Endothelial cell (in vitro differentiated cells): ENCODE results near the gene KCNS1. TPM values are rescaled to one million over a fixed set of nuclear protein-coding genes. Genes with fewer than 3 reads are reported as not detected.
A peak's percentile ranks its signal among the peaks of the same experiment; 100 is the strongest.

Experiments
- DNase-seq: peaks from one replicate; pipeline ENCODE4 v3.0.0; 2021; ENCODE audit warnings: low spot score
- H3K27ac Mint-ChIP-seq: one replicate; pipeline ENCODE4 v1.8.0; 2021; ENCODE audit warnings: mixed read lengths, inconsistent platforms; ENCODE audit not compliant: unreplicated experiment
- H3K27me3 Mint-ChIP-seq: one replicate; pipeline ENCODE4 v1.8.0; 2021; ENCODE audit warnings: mild to moderate bottlenecking, moderate library complexity, mixed read lengths, inconsistent platforms; ENCODE audit not compliant: unreplicated experiment
- H3K36me3 Mint-ChIP-seq: one replicate; pipeline ENCODE4 v1.8.0; 2021; ENCODE audit warnings: mild to moderate bottlenecking, low read depth, mixed read lengths, inconsistent platforms; ENCODE audit not compliant: unreplicated experiment
- H3K4me1 Mint-ChIP-seq: one replicate; pipeline ENCODE4 v1.8.0; 2021; ENCODE audit warnings: mild to moderate bottlenecking, mixed read lengths, inconsistent platforms; ENCODE audit not compliant: unreplicated experiment
- H3K4me3 Mint-ChIP-seq: one replicate; pipeline ENCODE4 v1.8.0; 2021; ENCODE audit warnings: mild to moderate bottlenecking, mixed read lengths, inconsistent platforms; ENCODE audit not compliant: unreplicated experiment
- H3K9me3 Mint-ChIP-seq: one replicate; pipeline ENCODE4 v1.8.0; 2021; ENCODE audit warnings: mixed read lengths, inconsistent platforms; ENCODE audit not compliant: unreplicated experiment
- total RNA-seq: library from RNA; stranded (reverse); fragmentation: NEBNext Ultra II Directional; extraction: Animal tissue kit (Norgen Biotek cat#: 25700); gene quantifications from one replicate; pipeline ENCODE4 v1.2.1, GENCODE V29; 2021; ENCODE audit not compliant: unreplicated experiment
- TF ChIP-seq, protein P1 (sequence below): fragments of 200-600 bp; sonication (generic); IDR thresholded peaks from one replicate; pipeline ENCODE4 v1.5.0; 2021; ENCODE audit warnings: antibody characterized with exemption; ENCODE audit not compliant: unreplicated experiment

Gene KCNS1
- total RNA-seq, 1 donor from 2014 or later = 0.10 TPM

DNA sequence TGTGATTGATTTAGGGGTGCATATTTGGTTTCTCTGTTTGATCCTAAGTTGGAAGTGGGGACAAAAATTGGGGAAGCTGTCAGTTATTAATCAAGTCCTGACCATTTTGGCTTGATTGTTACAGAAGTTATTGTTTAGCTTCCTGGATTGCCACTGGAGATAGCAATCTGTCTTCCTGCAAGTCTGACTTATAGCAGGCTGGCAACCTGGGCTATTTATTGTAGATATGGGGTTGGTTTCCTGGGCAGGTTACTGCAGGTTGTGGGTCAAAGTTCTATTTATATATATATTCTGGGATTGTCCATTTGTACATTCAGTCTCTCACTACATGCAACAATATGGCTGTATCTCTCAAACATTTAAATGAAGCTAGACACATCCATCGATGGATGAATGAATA is 17.8 kb downstream of the KCNS1 start:
- TF ChIP-seq, protein P1, sequence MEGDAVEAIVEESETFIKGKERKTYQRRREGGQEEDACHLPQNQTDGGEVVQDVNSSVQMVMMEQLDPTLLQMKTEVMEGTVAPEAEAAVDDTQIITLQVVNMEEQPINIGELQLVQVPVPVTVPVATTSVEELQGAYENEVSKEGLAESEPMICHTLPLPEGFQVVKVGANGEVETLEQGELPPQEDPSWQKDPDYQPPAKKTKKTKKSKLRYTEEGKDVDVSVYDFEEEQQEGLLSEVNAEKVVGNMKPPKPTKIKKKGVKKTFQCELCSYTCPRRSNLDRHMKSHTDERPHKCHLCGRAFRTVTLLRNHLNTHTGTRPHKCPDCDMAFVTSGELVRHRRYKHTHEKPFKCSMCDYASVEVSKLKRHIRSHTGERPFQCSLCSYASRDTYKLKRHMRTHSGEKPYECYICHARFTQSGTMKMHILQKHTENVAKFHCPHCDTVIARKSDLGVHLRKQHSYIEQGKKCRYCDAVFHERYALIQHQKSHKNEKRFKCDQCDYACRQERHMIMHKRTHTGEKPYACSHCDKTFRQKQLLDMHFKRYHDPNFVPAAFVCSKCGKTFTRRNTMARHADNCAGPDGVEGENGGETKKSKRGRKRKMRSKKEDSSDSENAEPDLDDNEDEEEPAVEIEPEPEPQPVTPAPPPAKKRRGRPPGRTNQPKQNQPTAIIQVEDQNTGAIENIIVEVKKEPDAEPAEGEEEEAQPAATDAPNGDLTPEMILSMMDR = no peak
- Mint-ChIP-seq H3K36me3 (peaks cover 21% of the 10 kb centered on the region), H3K4me3 (no peak overlapping the region), H3K27me3 (peaks cover 7% of the 10 kb centered on the region), H3K9me3 (peaks cover 9% of the 10 kb centered on the region), H3K4me1 (peaks cover 8% of the 10 kb centered on the region), H3K27ac (no peak overlapping the region)
- DNase-seq = no peak

DNA sequence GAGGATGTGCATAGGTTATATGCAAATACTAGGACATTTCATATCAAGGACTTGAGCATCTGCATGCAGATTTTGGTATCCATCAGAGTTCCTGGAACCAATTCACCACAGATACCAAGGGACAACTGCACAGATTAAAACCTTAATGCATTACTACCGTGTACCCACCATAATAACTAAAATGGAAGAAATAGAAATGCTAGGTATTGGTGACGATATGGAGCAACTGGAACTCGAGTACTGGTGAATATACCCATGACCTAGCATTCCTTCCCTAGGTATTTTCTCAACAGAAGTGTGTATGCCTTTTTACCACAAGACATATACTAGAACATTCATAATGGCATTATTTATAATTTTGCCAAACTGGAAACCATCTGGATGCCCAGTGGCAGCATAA is 18.5 kb downstream of the KCNS1 start:
- Mint-ChIP-seq H3K36me3 (peaks cover 21% of the 10 kb centered on the region), H3K27me3 (peaks cover 5% of the 10 kb centered on the region), H3K4me3 (no peak overlapping the region), H3K4me1 (peaks cover 8% of the 10 kb centered on the region), H3K27ac (no peak overlapping the region), H3K9me3 (peaks cover 9% of the 10 kb centered on the region)
- TF ChIP-seq, protein P1 = no peak
- DNase-seq = no peak

DNA sequence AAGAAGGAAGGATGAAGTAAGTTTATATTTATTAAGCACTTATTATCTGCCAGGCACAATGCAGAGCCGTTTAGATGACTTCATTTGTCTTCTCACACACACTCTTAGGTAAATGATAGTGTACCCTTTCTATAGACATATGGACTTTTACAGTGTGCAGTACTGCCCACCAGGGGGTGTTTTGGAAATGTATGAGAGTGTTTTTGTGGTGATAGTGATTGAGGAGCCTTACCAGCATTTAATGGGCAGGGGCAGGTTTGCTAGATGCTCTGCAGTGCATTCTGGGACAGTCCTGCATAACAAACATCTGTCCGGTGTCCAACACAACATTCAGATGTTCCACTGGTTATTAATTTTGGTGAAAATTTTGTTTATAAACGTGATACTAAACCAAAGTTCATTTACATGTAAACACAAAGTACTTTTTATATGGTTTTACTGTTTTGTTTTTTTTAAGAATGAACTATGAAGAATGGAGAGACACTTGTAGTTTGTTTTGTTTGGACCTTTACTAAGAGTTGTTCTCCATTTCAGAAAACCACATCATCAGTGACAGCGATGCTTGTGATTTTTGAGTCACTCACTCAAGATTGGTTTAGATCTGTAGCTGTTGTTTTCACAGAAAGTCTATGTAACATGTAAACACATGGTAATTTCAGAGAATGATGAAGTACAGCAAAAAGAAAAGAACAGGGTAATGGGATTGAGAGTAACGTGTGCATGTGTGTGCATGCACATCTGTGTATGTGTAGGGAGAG is 19.9 kb downstream of the KCNS1 start:
- peaks cover 19% of the 10 kb centered on the region for H3K36me3 Mint-ChIP-seq

DNA sequence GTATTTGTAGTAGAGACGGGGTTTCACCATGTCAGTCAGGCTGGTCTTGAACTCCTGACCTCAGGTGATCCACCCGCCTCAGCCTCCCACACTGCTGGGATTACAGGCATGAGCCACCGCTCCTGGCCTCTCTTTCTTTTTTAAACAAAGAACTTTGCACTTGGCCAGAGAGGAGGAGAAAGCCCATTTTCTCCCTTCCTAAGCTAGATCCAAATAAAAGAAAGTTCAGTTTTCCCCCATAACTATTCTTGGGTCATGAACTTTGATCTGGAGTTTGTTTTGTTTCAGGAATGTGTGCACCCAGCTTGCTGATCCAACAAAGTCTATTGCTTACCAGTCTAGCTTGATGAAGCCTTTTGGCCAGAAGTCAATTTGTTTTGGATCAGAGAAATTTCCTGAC is 23.4 kb downstream of the KCNS1 start:
- H3K27ac Mint-ChIP-seq = no peak overlapping the region
- no peaks in the 10 kb centered on the region for H3K4me1 Mint-ChIP-seq
- H3K27me3 Mint-ChIP-seq = peaks cover 1% of the 10 kb centered on the region
- no peak for DNase-seq
- peaks cover 5% of the 10 kb centered on the region for H3K9me3 Mint-ChIP-seq
- no peak overlapping the region for H3K4me3 Mint-ChIP-seq
- H3K36me3 Mint-ChIP-seq = peaks cover 14% of the 10 kb centered on the region
- TF ChIP-seq, protein P1 = no peak

More for the DNA sequence above, 19.9 kb downstream of the KCNS1 start:
- TF ChIP-seq, protein P1 = peak; percentile 50
- H3K9me3 Mint-ChIP-seq = peaks cover 9% of the 10 kb centered on the region
- H3K4me3 Mint-ChIP-seq = peak overlapping the region; percentile 32
- H3K27me3 Mint-ChIP-seq = peaks cover 6% of the 10 kb centered on the region
- no peak overlapping the region for H3K27ac Mint-ChIP-seq
- peaks cover 8% of the 10 kb centered on the region for H3K4me1 Mint-ChIP-seq
- peak; percentile 16 for DNase-seq

DNA sequence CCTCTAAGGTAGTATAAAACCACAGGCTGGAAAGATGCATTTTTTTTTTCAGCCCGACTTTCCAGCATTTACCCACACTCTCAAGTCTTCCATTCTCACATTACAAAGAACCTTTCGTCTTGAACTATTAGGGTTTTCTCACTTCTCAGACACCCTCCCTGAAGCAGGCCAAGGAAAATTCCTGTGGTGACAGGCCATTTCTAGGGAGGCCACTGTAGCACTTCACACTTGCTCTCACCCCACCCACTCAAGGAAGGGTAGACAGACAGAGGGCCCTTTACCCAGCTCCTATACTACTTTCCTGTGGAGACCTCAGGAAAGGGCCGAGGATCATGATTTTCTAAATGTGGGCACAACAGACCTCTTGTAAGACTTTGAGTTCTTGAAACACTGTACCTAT is 27.7 kb downstream of the KCNS1 start:
- Mint-ChIP-seq H3K4me3 (no peak overlapping the region), H3K9me3 (no peaks in the 10 kb centered on the region), H3K36me3 (peaks cover 11% of the 10 kb centered on the region), H3K27ac (no peak overlapping the region), H3K4me1 (no peaks in the 10 kb centered on the region), H3K27me3 (peaks cover 1% of the 10 kb centered on the region)
- no peak for DNase-seq
- TF ChIP-seq, protein P1 = no peak
